Measurements from ENCODE around the gene EML1. TPM values are rescaled to one million over a fixed set of nuclear protein-coding genes. Genes with fewer than 3 reads are reported as not detected.

The EML1 gene
- total and polyA plus RNA-seq, 2 experiments from 2014 or later: 22.9 to 31.9 TPM

- Histone ChIP-seq H3K4me1 (ENCODE audit: insufficient read depth) (peaks cover 6% of the 10 kb centered on the region), H3K79me2 (no peaks in the 10 kb centered on the region), H3K27ac (no peak overlapping the region), H4K20me1 (ENCODE audit: insufficient read depth, poor library complexity, severe bottlenecking) (no peaks in the 10 kb centered on the region), H3K4me3 (no peak overlapping the region), H3K9me3 (ENCODE audit: low read depth) (no peaks in the 10 kb centered on the region), H3K9me2 (replicated peaks; ENCODE audit: insufficient read depth) (no peaks in the 10 kb centered on the region), H3K4me2 (no peak overlapping the region), H3K36me3 (replicated peaks; ENCODE audit: insufficient read depth, low read depth) (no peaks in the 10 kb centered on the region), H2AFZ (no peak overlapping the region), H3K27me3 (peaks cover 8% of the 10 kb centered on the region)
- 66% methylated on average over 24 of the region's 26 CpGs for WGBS (ENCODE audit: low lambda C conversion rate, missing lambda C conversion rate)
- no peak for DNase-seq (ENCODE audit: low spot score)
- TF ChIP-seq EZH2 (IDR thresholded peaks at IDR 0.05; ENCODE audit: borderline replicate concordance) (no peak), CTCF (IDR thresholded peaks at IDR 0.05; ENCODE audit: poor library complexity) (no peak), EZH2phosphoT487 (IDR thresholded peaks at IDR 0.05; ENCODE audit: low read depth, severe bottlenecking, unreplicated experiment) (no peak)
Measured at GRCh38 chr14:99773521-99774497, 19.4 kb upstream of the EML1 start.

- Histone ChIP-seq H3K27ac (no peak overlapping the region), H3K9me3 (ENCODE audit: low read depth) (no peaks in the 10 kb centered on the region), H4K20me1 (ENCODE audit: insufficient read depth, poor library complexity, severe bottlenecking) (no peaks in the 10 kb centered on the region), H3K4me1 (ENCODE audit: insufficient read depth) (peaks cover 6% of the 10 kb centered on the region), H3K9me2 (replicated peaks; ENCODE audit: insufficient read depth) (no peaks in the 10 kb centered on the region), H3K27me3 (peaks cover 8% of the 10 kb centered on the region), H2AFZ (no peak overlapping the region), H3K79me2 (no peaks in the 10 kb centered on the region), H3K36me3 (replicated peaks; ENCODE audit: insufficient read depth, low read depth) (no peaks in the 10 kb centered on the region), H3K4me3 (no peak overlapping the region), H3K4me2 (no peak overlapping the region)
- TF ChIP-seq EZH2phosphoT487 (IDR thresholded peaks at IDR 0.05; ENCODE audit: low read depth, severe bottlenecking, unreplicated experiment): no peak
- WGBS (ENCODE audit: low lambda C conversion rate, missing lambda C conversion rate): 75% methylated on average over 6 of the region's 6 CpGs
- DNase-seq (ENCODE audit: low spot score): peak; percentile 49
Measured at GRCh38 chr14:99774556-99775307, 18.5 kb upstream of the EML1 start.

GRCh38 chr14:99775351-99775750 is 17.9 kb upstream of the EML1 start:
- H3K79me2 ChIP-seq: no peaks in the 10 kb centered on the region
- H3K27me3 ChIP-seq: peaks cover 8% of the 10 kb centered on the region
- H3K4me2 ChIP-seq: no peak overlapping the region
- H3K4me3 ChIP-seq: no peak overlapping the region
- WGBS (ENCODE audit: low lambda C conversion rate, missing lambda C conversion rate): 88% methylated on average over 9 of the region's 9 CpGs
- no peak overlapping the region for H3K27ac ChIP-seq
- no peaks in the 10 kb centered on the region for H3K9me2 ChIP-seq (replicated peaks; ENCODE audit: insufficient read depth)
- TF ChIP-seq EZH2 (IDR thresholded peaks at IDR 0.05; ENCODE audit: borderline replicate concordance) (no peak), CTCF (IDR thresholded peaks at IDR 0.05; ENCODE audit: poor library complexity) (no peak)
- no peaks in the 10 kb centered on the region for H4K20me1 ChIP-seq (ENCODE audit: insufficient read depth, poor library complexity, severe bottlenecking)
- H3K36me3 ChIP-seq (replicated peaks; ENCODE audit: insufficient read depth, low read depth): no peaks in the 10 kb centered on the region
- no peaks in the 10 kb centered on the region for H3K9me3 ChIP-seq (ENCODE audit: low read depth)
- H2AFZ ChIP-seq: no peak overlapping the region
- peaks cover 6% of the 10 kb centered on the region for H3K4me1 ChIP-seq (ENCODE audit: insufficient read depth)
- no peak for DNase-seq (ENCODE audit: low spot score)

GRCh38 chr14:99777951-99778350 is 15.3 kb upstream of the EML1 start:
- Histone ChIP-seq H3K9me3 (ENCODE audit: low read depth) (no peaks in the 10 kb centered on the region), H3K27ac (no peak overlapping the region), H3K4me1 (ENCODE audit: insufficient read depth) (peaks cover 6% of the 10 kb centered on the region), H3K27me3 (peaks cover 8% of the 10 kb centered on the region), H4K20me1 (ENCODE audit: insufficient read depth, poor library complexity, severe bottlenecking) (no peaks in the 10 kb centered on the region), H3K36me3 (replicated peaks; ENCODE audit: insufficient read depth, low read depth) (no peaks in the 10 kb centered on the region), H3K9me2 (replicated peaks; ENCODE audit: insufficient read depth) (no peaks in the 10 kb centered on the region), H3K4me2 (no peak overlapping the region), H3K4me3 (no peak overlapping the region), H3K79me2 (no peaks in the 10 kb centered on the region), H2AFZ (no peak overlapping the region)
- 84% methylated on average over 2 of the region's 2 CpGs for WGBS (ENCODE audit: low lambda C conversion rate, missing lambda C conversion rate)
- no peak for DNase-seq (ENCODE audit: low spot score)
- TF ChIP-seq EZH2phosphoT487 (IDR thresholded peaks at IDR 0.05; ENCODE audit: low read depth, severe bottlenecking, unreplicated experiment) (no peak), EZH2 (IDR thresholded peaks at IDR 0.05; ENCODE audit: borderline replicate concordance) (no peak), CTCF (IDR thresholded peaks at IDR 0.05; ENCODE audit: poor library complexity) (no peak)

Measured in hepatocyte (in vitro differentiated cells).